GM15510 (cell line): ENCODE results near the gene STAP2.

ENCODE experiments used
- POLR2A ChIP-seq: IDR thresholded peaks from 3 replicates; pipeline ENCODE4 v1.6.1; 2011; ENCODE audit warnings: borderline replicate concordance; ENCODE audit not compliant: insufficient read length; ENCODE audit errors: extremely low read depth

The STAP2 gene

GRCh38 chr19:4365341-4365740 lies 26.7 kb upstream of the STAP2 start:
- no peak for TF ChIP-seq POLR2A

- TF ChIP-seq POLR2A = peak; percentile 14
Observed at GRCh38 chr19:4363571-4364304, 25.1 kb upstream of the STAP2 start.

GRCh38 chr19:4362831-4363545 lies 24.4 kb upstream of the STAP2 start:
- TF ChIP-seq POLR2A = no peak

- TF ChIP-seq POLR2A = no peak
Observed at GRCh38 chr19:4362101-4362828, 23.6 kb upstream of the STAP2 start.

GRCh38 chr19:4361152-4362046 lies 22.8 kb upstream of the STAP2 start:
- no peak for TF ChIP-seq POLR2A

GRCh38 chr19:4360641-4361151 lies 22.1 kb upstream of the STAP2 start:
- TF ChIP-seq POLR2A = no peak

- TF ChIP-seq POLR2A = no peak
Observed at GRCh38 chr19:4360081-4360569, 21.5 kb upstream of the STAP2 start.

- TF ChIP-seq POLR2A = no peak
Observed at GRCh38 chr19:4359627-4360000, 21.0 kb upstream of the STAP2 start.

- TF ChIP-seq POLR2A = no peak
Observed at GRCh38 chr19:4358709-4359626, 20.3 kb upstream of the STAP2 start.

GRCh38 chr19:4357921-4358326 lies 19.3 kb upstream of the STAP2 start:
- TF ChIP-seq POLR2A = no peak

GRCh38 chr19:4357095-4357797 lies 18.6 kb upstream of the STAP2 start:
- TF ChIP-seq POLR2A = no peak

- no peak for TF ChIP-seq POLR2A
Observed at GRCh38 chr19:4354897-4355296, 16.3 kb upstream of the STAP2 start.

GRCh38 chr19:4354282-4354681 lies 15.7 kb upstream of the STAP2 start:
- TF ChIP-seq POLR2A = no peak
